GM03348 (cell line): ENCODE measurements around the gene FAM120B.
"Not testable (repeated sequence)": the region's sequence is repeated elsewhere in the genome, so short reads cannot be mapped to it uniquely, and the experiment has no call there.

Source experiments
- DNase-seq: peaks from one replicate; pipeline ENCODE4 v3.0.0; 2012; ENCODE audit warnings: low spot score

Gene FAM120B

DNA sequence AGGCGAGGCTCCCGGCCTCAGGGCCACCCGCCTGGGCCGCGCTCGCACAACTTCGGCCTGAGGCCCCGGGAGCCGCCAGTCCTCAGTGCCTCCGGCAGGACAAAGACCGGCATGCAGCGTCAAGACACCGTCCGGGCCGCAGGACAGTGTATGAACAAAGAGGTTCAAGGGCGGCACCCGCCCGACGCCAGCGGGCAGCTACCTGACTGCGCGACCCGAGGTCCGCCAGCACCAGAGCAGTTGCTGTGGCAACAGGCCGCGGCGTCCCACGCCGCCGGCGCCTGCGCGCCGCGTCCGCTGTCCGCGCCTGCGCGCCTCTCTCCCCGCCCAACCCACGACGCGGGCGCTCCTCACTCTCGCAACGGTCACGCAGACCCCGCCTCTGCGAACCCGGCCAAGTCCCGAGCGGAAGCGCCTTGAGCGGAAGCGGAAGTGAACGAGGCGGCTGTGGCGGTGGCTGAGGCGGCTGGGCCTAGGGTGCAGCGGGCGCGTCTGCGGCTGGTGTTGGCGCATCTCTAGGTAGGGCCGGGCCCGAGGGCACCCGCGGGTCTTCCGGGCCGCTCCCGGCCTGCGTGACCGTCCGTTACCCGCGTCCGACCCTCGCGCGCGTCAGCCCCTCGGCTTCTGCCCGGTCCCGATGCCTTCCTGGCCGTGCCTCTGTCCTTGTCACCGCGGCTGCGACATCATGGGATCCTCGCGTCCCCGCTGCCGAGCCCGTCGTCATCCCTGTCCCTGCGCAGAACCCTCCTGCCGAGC, at the start of gene FAM120B:
FAM120B (plus strand) TSS at position 435 of the 756 bp plus-strand sequence. CDS start 10,633 bp downstream, outside the sequence.
- peak; percentile 100 for DNase-seq

DNA sequence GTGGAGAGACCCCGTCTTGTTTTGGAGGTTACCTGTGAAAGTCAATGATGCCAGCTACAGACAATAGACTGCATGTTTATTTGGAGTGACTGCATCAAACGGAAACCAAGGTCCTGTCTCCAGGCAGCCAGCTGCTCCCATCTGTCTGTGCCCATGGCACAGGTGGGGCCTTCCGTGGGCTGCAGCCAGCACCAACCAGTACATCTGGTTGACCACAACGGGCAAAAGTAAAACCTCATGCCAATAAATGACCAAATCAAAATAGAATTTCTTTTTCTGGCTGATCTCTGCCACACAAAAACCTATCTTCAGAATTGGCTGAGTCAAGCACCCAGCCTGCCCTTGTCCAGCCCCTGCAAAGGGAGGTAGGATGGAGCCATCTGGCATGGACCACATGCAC, 49.2 kb upstream of the FAM120B start:
- DNase-seq, result no peak

DNA sequence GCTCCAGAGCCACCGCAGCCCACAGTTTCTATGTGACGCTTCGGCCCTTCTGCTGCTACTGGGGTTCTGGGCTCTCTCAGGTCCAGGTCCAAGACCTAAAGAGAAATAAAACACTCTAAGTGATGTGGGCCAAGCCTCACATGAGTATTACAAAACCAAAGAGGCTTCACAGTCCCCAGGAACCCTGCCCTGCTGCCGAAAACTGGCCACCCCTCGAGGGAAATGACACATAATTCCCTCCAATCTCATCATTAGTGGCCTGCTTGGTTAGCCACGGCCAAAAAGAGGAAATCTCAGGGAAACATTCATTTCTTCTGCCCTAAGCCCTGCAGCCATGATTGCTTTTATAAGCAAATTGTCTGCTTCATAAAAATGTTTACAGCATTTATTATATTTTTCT, 48.2 kb upstream of the FAM120B start:
- DNase-seq, result no peak

- no peak for DNase-seq
Observed at GRCh38 chr6:170259278-170259677, 47.3 kb upstream of the FAM120B start.

- DNase-seq, result no peak
Observed at GRCh38 chr6:170260686-170261085, 45.9 kb upstream of the FAM120B start.

GRCh38 chr6:170261643-170262488, 44.7 kb upstream of the FAM120B start:
- DNase-seq, result no peak

DNA sequence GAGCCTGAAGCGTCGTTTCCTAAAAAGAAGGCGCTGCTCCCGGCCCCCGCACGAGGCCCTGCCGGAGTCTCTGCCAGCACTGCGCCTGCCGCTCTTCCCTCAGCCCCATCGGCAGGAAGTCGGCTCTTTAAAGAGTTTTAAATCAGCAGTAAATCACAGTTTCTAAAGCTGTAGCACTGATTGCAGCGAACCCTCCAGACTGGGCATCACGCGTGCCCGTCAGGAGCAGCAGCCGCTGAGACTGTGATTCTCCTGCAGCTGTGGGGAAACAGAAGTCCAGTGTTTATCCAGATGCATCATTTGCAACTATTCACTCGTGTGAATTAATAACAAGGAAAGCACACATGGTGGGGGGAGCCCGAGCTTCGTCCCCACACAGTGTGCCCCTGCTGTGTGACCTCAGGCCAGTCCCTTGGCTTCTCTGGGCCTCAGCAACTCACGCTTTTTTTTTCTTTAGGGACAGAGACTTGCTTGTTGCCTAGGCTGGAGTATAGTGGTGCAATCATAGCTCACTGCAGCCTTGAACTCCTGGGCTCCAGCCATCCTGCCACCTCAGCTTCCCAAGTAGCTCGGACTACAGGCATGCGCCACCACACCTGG, 44.0 kb upstream of the FAM120B start:
- DNase-seq, result no peak

DNA sequence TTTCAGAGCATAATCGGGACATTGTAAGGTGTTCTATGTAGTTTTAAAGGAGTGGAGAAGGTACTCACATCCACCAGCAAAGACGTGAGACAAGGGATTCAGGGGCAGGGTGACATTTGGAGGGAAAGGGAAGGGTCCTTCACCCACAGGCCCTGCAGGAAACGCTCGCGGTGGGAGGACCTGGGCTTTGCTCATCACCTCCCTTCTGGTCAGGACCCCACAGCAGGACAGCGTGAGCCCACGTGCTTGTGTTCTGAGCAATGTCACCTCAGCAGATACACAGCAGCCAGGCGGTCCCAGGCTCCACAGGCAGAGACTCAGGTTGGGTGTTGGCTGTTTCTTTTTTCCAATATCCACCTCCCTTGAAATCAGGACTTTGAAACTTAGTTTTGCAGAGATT, 43.1 kb upstream of the FAM120B start:
- no peak for DNase-seq

- no peak for DNase-seq
Observed at GRCh38 chr6:170264086-170264485, 42.5 kb upstream of the FAM120B start.

- DNase-seq, result not testable (repeated sequence)
Observed at GRCh38 chr6:170264644-170265043, 41.9 kb upstream of the FAM120B start.

- no peak for DNase-seq
Observed at GRCh38 chr6:170265655-170266054, 40.9 kb upstream of the FAM120B start.

GRCh38 chr6:170266061-170266825, 40.3 kb upstream of the FAM120B start:
- DNase-seq, result no peak

DNA sequence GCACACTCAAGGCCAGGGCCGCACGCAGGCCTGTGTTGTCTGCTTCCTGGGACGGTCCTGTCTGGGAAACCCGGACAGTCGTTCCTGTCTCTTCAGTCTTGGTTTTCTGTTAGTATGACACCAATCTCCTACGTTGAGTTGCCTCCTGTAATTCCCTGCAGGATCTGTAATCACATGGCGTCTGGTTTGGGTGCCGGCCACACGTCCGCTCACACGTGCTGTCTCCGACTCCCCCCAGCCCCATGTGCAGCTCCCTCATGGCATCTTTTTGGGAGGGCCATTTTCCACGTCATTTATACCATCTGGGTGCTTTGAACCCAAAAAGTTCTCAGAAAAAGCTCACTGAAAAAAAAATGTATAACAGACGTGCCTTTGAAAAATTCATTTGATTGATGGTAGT, 38.9 kb upstream of the FAM120B start:
- DNase-seq, result no peak

GRCh38 chr6:170268216-170269129, 38.1 kb upstream of the FAM120B start:
- no peak for DNase-seq

GRCh38 chr6:170269151-170269845, 37.3 kb upstream of the FAM120B start:
- no peak for DNase-seq

- no peak for DNase-seq
Observed at GRCh38 chr6:170269846-170270541, 36.6 kb upstream of the FAM120B start.

DNA sequence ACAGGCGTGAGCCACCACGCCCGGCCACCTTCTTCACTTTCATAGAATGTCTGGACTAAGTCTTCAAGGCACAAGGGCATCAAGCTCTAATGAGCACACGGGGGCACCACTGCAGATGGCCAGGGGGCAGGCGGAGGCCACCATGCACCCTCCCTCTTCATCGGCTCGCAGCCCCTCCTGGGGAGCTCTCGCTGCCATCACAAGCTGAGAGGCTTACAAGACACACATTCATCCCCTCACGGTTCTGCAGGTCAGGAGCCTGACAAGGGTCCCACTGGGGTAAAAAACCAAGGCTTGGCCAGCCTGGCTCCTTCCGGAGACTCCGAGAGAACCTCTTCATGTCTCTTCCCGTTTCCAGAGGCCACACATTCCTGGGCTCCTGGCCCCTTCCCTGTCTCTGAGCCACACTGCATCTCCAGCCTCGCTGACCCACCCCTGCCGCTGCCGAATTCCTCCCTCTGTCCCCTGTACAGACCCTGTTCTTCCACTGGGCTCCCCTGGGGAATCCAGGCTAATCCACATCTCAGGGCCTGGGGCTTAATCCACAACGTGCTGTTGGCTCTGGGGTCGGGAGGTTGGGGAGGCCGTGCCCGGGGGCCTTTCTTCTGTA, 35.5 kb upstream of the FAM120B start:
- no peak for DNase-seq

DNA sequence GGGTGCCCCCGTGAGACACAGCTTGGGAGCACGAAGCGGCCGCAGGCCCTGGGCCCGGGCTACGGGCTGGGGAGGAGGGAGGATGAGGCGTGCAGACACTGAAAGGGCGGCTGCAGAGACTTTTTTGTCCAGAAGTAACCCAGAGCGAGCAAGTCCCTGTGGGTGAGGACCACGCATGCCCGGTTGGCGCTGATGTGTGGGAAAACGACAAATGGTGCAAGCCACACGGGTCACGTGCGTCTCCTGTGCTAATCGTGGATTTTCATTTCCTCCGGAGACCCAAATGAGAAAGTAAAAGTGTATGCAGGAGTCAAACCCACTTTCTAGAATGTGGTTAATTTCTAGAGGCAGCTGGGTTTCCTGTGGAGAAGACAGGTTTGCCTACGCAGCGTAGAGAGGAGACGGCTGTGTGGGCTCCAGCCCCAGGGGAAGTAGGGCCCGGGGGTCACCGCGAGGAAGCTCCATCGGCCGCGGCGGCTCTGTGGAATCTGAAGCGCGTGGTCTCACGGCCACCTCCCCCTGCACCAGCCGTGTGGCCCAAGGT, 34.7 kb upstream of the FAM120B start:
- no peak for DNase-seq
